Activated T-cell treated with anti-CD3 and anti-CD28 coated beads for 24 hours (primary cell): ENCODE measurements around the gene TEAD3.

Source experiments
- DNase-seq: peaks from one replicate; pipeline ENCODE4 v3.0.0-alpha.2; 2020; ENCODE audit warnings: low read depth

The TEAD3 gene

DNA sequence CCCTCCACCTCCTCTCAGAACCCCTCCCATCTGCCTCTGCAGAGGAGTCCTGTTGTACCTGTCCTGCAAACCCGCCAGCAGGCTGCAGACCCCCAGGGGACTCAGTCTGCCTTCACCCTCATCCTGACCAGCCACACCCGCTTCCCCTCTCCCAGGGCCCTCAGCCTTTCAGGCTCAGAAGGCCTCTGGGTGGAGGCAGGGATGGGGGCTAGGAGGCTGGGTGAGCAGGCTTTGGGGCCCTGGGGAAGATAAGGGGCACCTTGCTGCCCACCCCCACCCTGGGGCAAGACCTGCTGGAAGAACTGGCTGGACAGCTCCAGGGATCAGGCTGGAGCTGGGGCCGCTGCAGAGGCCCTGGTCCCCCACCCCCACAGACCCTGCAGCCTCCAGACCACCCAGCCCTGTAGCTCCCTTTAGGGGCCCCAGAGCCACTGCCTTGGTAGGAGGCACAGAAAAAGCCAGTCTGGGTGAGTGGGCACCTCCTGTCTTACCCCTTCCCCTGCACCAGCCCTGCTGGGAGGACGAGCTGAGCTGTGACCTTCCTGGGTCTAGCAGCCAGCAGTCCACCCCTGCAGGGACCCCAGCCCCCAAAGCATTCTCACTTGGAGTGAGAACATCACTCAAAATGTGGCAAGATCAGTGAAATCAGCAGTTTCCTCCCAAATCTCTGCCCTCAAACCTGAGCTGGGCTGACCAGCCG, 5.2 kb downstream of the TEAD3 start:
- no peak for DNase-seq

GRCh38 chr6:35490821-35491557, 5.9 kb downstream of the TEAD3 start:
- DNase-seq = no peak

GRCh38 chr6:35489995-35490791, 6.7 kb downstream of the TEAD3 start:
- no peak for DNase-seq

- DNase-seq = no peak
Measured at GRCh38 chr6:35489066-35489465, 7.8 kb downstream of the TEAD3 start.

DNA sequence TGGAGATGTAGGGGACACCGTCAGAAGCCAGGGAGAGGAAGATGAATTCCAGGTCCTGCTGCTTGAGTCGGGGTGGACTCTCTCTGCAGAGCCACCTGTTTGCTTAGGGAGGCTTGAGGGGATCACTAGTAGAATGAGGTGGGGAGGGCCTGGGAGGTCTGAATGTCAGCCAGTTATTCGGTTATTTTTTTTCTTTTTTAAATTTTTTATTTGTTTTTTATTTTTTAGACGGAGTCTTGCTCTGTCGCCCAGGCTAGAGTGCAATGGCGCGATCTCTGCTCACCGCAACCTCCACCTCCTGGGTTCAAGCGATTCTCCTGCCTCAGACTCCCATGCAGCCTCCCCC, 8.4 kb downstream of the TEAD3 start:
- DNase-seq = no peak

- no peak for DNase-seq
Measured at GRCh38 chr6:35487658-35488516, 9.0 kb downstream of the TEAD3 start.

GRCh38 chr6:35486005-35486925, 10.6 kb downstream of the TEAD3 start:
- no peak for DNase-seq

GRCh38 chr6:35485402-35485877, 11.4 kb downstream of the TEAD3 start:
- no peak for DNase-seq

DNA sequence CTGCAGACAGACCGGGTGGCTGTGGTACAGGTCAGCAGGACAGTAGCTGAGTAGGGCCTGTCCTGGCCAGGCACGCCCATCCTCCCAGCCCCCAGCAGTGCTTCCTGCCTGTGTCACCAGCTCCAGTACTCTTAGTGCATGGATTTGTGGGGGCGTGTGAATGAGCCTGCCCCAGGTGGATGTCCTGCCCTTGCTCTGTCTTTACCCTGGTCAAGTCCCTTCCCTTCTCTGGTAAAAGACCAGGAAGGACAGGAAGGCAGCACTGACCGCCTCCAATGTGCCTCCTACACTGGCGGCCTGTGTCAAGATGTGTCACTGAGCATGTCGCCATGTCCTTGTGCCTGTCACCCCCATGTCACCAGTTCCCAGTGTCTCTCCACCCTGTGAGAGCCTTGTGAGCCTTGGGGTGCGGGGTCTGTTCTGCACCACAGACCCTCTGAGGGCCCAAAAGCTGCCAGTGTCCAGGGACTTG, 11.9 kb downstream of the TEAD3 start:
- no peak for DNase-seq

DNA sequence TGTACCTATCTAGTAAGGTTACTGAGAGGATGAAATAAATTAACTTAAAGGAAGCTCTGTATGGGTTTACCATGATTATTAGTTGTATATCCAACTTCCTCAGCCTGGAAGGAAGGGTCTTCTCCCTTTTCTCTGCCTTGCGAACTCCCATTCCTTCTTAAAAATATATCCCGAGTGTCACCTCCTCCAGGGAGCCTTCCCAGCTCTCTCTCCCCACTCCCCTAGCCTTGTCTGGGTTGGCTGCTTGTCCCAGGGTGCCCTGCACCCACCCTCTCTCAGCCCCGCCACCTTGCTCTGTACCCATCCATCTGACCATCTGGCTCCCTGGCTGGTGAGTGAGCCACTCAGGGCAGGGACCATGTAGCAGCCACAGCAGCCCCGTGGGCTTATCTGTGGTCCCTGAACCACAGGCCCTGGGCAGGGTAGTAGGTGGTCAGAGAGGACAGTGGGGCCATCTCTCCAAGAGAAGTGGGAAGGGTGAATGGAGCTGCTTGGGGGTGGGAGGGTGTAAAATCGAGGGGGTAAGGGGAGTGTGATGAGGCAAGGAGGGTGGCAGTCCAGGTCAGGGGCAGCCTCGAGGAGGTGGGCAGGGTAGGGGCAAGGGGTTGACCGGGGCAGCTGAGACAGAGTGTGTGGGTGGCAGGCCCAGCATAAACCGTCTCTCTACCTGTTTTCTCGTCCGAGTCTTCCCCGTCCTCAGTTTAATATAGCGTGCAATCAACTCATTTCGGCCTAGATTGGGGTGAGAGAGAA, 12.8 kb downstream of the TEAD3 start:
- DNase-seq = no peak

- DNase-seq = no peak
Measured at GRCh38 chr6:35483490-35483889, 13.4 kb downstream of the TEAD3 start.

GRCh38 chr6:35483062-35483461, 13.8 kb downstream of the TEAD3 start:
- no peak for DNase-seq

GRCh38 chr6:35481226-35481625, 15.7 kb downstream of the TEAD3 start:
- DNase-seq = no peak

GRCh38 chr6:35480176-35480575, 16.7 kb downstream of the TEAD3 start:
- DNase-seq = no peak

- DNase-seq = no peak
Measured at GRCh38 chr6:35478259-35478658, 18.6 kb downstream of the TEAD3 start.

- no peak for DNase-seq
Measured at GRCh38 chr6:35477551-35478179, 19.2 kb downstream of the TEAD3 start.

DNA sequence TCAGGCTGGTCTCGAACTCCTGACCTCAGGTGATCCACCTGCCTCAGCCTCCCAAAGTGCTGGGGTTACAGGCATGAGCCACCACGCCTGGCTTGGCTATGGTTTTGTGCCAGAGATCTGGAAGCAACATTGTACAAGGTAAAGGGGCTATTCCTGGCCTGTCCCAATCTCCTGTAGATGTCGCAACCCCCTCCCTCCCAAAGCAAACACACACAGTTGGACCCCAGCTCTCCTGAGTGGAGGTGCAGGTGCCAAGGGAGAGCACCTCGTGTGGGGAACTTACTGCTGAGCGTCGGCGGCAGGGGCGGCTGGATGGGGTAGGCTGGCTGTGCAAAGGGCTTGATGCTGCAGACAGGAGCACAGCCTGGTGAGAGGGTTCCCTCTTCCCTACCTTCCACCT, 19.9 kb downstream of the TEAD3 start:
- DNase-seq = no peak

- DNase-seq = no peak
Measured at GRCh38 chr6:35476004-35476403, 20.9 kb downstream of the TEAD3 start.

DNA sequence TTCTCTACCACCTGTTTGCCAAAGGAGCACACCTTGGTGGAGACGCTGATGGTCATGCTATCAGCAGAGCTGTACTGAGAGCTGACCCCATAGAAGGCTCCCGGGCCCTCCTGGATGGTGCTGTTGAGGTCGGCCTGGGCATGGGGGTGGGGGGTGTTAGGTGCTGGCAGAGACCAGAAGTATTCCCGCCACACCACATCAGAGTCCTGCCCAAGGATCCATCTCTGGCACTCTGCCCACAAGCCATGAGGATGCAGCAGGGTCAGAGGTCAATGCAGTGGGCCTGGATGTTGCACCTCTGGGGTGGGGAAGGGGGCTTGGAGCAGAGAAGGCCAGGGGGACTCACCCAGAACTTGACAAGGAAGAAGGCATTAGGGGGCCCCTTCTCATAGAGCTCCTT, 21.3 kb downstream of the TEAD3 start:
- DNase-seq = no peak
